Ishikawa (cell line): Measurements from ENCODE around the gene NOX5.

Source experiments
- CEBPB ChIP-seq: IDR thresholded peaks from 2 replicates; pipeline ENCODE4 v1.6.1; 2012
- CREB1 ChIP-seq: IDR thresholded peaks from 2 replicates; pipeline ENCODE4 v1.6.1; 2012; ENCODE audit warnings: low read depth
- EGR1 ChIP-seq: IDR thresholded peaks from 2 replicates; pipeline ENCODE4 v1.6.1; 2012
- EP300 ChIP-seq: IDR thresholded peaks from 2 replicates; pipeline ENCODE4 v1.6.1; 2012; ENCODE audit warnings: borderline replicate concordance
- FOXM1 ChIP-seq: IDR thresholded peaks from 2 replicates; pipeline ENCODE4 v1.6.1; 2012; ENCODE audit warnings: low read depth, borderline replicate concordance
- MAX ChIP-seq: IDR thresholded peaks from 2 replicates; pipeline ENCODE4 v1.6.1; 2012
- NFIC ChIP-seq: IDR thresholded peaks from 2 replicates; pipeline ENCODE4 v1.6.1; 2012
- RAD21 ChIP-seq: IDR thresholded peaks from 2 replicates; pipeline ENCODE4 v1.6.1; 2012; ENCODE audit warnings: low read depth
- TAF1 ChIP-seq: IDR thresholded peaks from 2 replicates; pipeline ENCODE4 v1.6.1; 2012; ENCODE audit warnings: low read depth, mild to moderate bottlenecking
- TCF12 ChIP-seq: IDR thresholded peaks from 2 replicates; pipeline ENCODE4 v1.6.1; 2012; ENCODE audit warnings: low read depth
- TEAD4 ChIP-seq: IDR thresholded peaks from 2 replicates; pipeline ENCODE4 v1.6.1; 2012
- USF1 ChIP-seq: IDR thresholded peaks from 2 replicates; pipeline ENCODE4 v1.6.1; 2012
- YY1 ChIP-seq: IDR thresholded peaks from 2 replicates; pipeline ENCODE4 v1.6.1; 2012; ENCODE audit warnings: low read depth
- ZBTB7A ChIP-seq: IDR thresholded peaks from 2 replicates; pipeline ENCODE4 v1.6.1; 2012; ENCODE audit warnings: low read depth
- TF ChIP-seq, protein P1 (sequence below): IDR thresholded peaks from 2 replicates; pipeline ENCODE4 v1.6.1; 2012; ENCODE audit warnings: low read depth, mild to moderate bottlenecking

The NOX5 gene

GRCh38 chr15:69004011-69004410 is 10.5 kb upstream of the NOX5 start:
- TF ChIP-seq TAF1 (no peak), FOXM1 (no peak), RAD21 (no peak), CEBPB (no peak), ZBTB7A (no peak), EGR1 (no peak), YY1 (no peak), MAX (no peak), EP300 (no peak), CREB1 (no peak), TEAD4 (no peak), TCF12 (no peak)
- TF ChIP-seq, protein P1, sequence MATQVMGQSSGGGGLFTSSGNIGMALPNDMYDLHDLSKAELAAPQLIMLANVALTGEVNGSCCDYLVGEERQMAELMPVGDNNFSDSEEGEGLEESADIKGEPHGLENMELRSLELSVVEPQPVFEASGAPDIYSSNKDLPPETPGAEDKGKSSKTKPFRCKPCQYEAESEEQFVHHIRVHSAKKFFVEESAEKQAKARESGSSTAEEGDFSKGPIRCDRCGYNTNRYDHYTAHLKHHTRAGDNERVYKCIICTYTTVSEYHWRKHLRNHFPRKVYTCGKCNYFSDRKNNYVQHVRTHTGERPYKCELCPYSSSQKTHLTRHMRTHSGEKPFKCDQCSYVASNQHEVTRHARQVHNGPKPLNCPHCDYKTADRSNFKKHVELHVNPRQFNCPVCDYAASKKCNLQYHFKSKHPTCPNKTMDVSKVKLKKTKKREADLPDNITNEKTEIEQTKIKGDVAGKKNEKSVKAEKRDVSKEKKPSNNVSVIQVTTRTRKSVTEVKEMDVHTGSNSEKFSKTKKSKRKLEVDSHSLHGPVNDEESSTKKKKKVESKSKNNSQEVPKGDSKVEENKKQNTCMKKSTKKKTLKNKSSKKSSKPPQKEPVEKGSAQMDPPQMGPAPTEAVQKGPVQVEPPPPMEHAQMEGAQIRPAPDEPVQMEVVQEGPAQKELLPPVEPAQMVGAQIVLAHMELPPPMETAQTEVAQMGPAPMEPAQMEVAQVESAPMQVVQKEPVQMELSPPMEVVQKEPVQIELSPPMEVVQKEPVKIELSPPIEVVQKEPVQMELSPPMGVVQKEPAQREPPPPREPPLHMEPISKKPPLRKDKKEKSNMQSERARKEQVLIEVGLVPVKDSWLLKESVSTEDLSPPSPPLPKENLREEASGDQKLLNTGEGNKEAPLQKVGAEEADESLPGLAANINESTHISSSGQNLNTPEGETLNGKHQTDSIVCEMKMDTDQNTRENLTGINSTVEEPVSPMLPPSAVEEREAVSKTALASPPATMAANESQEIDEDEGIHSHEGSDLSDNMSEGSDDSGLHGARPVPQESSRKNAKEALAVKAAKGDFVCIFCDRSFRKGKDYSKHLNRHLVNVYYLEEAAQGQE, result no peak

DNA sequence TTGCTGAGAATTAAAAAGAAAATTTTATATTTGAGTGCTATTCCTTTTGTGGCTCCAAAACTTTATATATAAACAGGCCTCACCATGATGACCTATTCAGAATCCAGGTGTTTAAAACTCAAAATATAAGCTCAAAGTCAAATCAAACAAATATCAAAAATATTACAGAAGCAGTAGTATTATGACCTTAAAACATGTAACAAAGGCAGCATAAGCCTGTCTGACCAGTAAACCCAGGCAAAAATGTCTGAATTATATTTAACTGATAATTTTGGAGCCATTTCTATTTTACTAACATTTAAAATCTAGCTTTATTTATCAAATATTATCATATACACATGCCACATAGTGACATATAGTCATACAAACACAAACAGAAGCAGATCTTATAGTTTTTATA is 6.4 kb upstream of the NOX5 start:
- TF ChIP-seq USF1 (no peak), EGR1 (no peak), YY1 (no peak), CEBPB (no peak), EP300 (no peak), RAD21 (no peak), ZBTB7A (no peak), NFIC (no peak), MAX (no peak), TEAD4 (no peak), FOXM1 (no peak)

DNA sequence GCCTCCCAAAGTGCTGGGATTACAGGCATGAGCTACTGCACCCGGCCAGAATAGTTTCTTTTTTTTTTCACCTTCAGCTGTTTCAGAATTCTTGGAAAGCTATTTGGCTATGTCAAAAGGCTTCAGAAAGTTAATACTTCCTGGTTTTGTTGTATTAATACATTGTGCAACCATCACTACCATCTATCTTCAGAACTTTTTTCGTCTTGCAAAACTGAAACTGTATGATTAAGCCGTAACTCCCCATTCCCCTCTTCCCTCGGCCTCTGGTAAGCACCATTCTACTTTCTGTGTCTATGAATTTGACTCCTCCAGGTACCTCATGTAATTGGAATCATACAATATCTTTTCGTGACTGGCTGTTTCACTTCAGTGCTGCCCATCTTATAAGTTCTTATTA is 5.2 kb upstream of the NOX5 start:
- TF ChIP-seq USF1 (no peak), CEBPB (no peak), ZBTB7A (no peak), FOXM1 (no peak), TCF12 (no peak), EP300 (no peak), EGR1 (no peak), MAX (no peak), RAD21 (no peak), TAF1 (no peak), CREB1 (no peak), TEAD4 (no peak), NFIC (no peak)
- TF ChIP-seq, protein P1, result no peak

DNA sequence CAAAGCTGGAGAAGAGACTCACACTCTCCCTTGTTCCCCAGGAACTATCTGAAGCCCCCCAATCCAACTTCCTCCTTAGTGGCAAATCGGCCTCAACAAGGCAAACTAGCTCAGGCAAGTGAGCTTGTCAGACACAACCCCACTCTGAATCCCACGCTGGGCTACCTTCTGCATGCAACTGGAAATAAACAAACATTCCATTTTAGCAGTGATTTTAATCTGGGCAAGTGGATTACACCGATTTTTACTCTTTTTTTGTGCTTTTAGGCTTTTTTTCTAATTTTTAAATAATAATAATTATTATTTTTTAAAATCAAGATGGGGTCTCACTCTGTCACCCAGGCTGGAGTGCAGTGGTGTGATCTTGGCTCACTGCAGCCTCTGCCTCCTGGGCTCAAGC is 2.9 kb upstream of the NOX5 start:
- TF ChIP-seq RAD21 (no peak), EGR1 (no peak), YY1 (no peak), TEAD4 (no peak), MAX (no peak), FOXM1 (no peak), USF1 (no peak), CEBPB (no peak)
- TF ChIP-seq, protein P1, result no peak
